GM12873 (cell line): ENCODE results near the gene PASK.

ENCODE experiments used
- CTCF ChIP-seq: IDR thresholded peaks from 2 replicates; pipeline ENCODE4 v1.5.1; 2012; ENCODE audit warnings: low read depth, mild to moderate bottlenecking, moderate library complexity, low read length, control low read depth; ENCODE audit not compliant: insufficient read depth; ENCODE audit errors: missing control alignments

Gene PASK

GRCh38 chr2:241148891-241149674, at the start of gene PASK:
TSS of gene PASK (minus strand) at chr2:241149472. CDS start at chr2:241143032, 6,440 bp downstream.
- no peak for TF ChIP-seq CTCF

DNA sequence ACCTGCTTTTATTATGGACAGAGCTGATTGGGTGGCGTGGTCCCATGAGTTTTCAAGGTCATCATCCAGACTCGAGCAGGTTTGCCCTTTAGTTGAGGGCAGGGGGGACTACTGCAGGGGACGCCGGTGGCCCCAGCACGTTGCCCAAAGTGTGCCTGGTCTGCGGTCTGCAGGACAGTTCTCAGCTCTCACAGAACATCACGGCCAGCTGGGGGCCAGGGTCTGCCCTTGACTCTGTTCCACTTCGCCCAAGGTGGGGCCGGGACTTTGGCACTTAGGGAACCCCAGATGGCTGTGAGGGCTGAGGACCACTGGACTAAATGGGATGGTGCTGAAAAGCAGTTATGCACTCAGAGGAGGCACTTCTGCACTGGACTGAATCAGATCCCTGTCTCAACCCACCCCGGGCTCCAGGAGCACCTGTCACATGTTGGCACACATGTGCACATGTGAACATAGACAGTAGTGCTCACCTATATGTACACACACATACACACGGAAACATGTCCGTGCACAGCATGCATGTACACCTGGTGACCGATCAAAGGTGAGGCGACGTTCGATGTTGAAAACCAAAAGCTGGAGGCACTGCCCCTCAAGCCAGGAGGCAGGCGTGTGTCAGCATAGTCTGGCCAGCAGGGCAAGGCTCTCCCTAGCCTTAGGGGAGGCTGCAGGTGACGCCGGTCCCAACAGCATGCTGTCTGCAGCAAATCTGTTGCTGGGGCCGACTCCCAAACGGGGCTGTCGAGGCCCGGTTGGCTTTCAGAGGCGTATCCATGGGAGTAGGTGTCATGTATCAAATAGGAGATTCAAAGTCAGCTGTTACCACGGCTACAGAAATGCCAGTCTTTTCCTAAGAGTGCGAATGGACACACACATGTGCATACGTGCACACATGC, 49.4 kb upstream of the PASK start:
- TF ChIP-seq CTCF = no peak

GRCh38 chr2:241197947-241198346, 48.7 kb upstream of the PASK start:
- TF ChIP-seq CTCF = no peak

DNA sequence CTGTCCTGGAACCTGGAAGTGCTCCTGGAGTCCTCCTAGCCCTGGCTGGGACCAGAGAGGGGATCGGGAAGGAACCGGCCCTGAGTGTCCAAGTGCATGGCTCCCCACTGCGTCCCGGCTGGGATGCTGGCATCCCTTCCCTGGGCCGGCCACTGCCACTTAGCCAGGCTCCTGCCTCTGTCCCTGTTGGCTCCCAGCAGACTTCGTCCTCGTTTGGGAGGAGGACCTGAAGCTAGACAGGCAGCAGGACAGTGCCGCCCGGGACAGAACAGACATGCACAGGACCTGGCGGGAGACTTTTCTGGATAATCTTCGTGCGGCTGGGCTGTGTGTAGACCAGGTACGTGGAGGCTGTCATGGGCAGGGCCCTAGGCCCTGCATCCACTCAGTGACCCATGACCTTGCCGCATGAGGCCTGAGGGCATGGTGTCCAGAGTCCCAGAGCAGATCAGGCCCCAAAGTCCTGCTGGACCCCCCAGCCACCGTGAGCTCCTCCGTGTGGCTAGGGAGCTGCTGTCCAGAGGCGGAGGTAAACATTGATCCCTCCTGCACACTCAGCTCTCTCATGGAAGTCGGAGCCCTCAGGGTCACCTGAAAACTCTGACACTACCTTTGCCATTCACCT, 46.3 kb upstream of the PASK start:
- TF ChIP-seq CTCF = no peak

DNA sequence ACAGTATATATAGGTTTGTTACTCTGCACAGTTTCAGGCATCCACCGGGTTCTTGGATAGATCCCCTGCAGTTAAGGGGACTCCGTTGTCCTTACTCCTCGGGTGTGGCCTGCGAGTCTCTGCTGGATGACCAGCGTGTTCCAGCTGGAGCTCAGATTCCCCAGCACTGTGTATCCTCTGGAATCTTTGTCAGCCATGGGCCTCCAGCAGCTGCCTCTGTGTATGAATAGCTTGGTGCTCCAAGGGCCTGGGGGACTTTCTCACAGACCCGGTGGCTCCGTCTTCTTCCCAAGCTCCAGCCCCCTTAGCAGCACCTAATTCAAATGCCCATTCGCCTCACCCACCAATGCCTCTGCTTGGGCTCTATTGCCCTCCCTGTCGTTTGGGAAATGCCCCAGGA, 45.5 kb upstream of the PASK start:
- TF ChIP-seq CTCF = no peak

DNA sequence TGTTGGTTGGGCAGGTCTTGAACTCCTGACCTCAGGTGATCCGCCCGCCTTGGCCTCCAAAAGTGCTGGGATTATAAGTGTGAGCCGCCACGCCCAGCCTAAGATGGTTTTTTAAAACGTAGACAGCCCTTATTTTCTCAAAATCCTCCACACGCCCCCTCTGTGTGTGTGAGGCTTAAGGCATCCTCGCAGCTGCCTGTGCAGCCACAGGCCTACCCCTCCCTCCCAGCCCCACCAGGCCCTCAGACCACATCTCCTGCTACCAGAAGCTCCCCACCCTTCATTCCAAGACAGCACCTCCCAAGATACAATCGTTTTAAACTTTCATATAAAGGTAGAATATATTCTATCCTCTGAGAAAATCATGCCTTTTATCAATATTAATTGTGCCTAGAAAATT, 44.0 kb upstream of the PASK start:
- TF ChIP-seq CTCF = no peak

DNA sequence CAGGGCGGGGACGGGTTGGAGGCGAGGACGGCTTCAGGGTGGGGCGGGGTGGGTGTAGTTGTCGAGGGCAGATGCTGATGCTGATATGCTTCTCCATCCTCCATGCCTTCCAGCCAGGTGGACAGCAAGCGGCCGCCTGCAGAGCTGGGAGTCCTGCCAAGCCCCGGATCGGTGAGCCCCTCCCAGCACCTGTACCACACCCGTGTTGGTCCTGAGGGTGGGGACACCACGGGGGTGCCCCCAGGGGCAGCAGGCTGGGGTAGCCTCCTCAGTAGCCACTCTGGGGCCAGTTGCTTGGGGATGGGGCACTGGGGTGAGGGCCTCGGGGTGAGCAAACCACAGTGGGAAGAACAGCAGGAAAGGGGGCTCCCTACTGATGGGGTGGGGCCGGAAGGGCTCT, 41.8 kb upstream of the PASK start:
- TF ChIP-seq CTCF = no peak
